Lower lobe of right lung (tissue), 2 donors: Measurements from ENCODE around the gene CACNA1H. TPM values are rescaled to one million over a fixed set of nuclear protein-coding genes. Genes with fewer than 3 reads are reported as not detected.

ENCODE experiments used
- ATAC-seq, 2 donors: fragments of 200-7000 bp; cut with Tn5 transposase; one replicate each; pipeline ENCODE4 v1.9.1; 2020 to 2022; ENCODE audit warnings: mild to moderate bottlenecking in 2 of 2, moderate library complexity in 2 of 2
- DNase-seq: peaks from one replicate; pipeline ENCODE4 v3.0.0-alpha.2; 2020
- H3K27ac ChIP-seq: fragments of 200-600 bp; one replicate; pipeline ENCODE4 v1.8.0; 2022
- H3K27me3 ChIP-seq: fragments of 200-600 bp; one replicate; pipeline ENCODE4 v1.8.0; 2022; ENCODE audit warnings: low read depth
- H3K36me3 ChIP-seq: fragments of 200-600 bp; one replicate; pipeline ENCODE4 v1.8.0; 2022; ENCODE audit warnings: mild to moderate bottlenecking
- H3K4me1 ChIP-seq: fragments of 200-600 bp; one replicate; pipeline ENCODE4 v1.8.0; 2022
- H3K4me3 ChIP-seq: fragments of 200-600 bp; one replicate; pipeline ENCODE4 v1.8.0; 2022; ENCODE audit warnings: mild to moderate bottlenecking
- H3K9me3 ChIP-seq: fragments of 200-600 bp; one replicate; pipeline ENCODE4 v1.8.0; 2022
- intact Hi-C: fragments of 100-400 bp; cut with DNase I; formaldehyde crosslinking; loops from one replicate; pipeline ENCODE4 v1.11.0; 2022
- total RNA-seq: library from RNA; stranded (reverse); fragmentation: NEBNext Ultra II Directional; extraction: Animal tissue kit (Norgen Biotek cat#: 25700); gene quantifications from one replicate; pipeline ENCODE4 v1.2.1, GENCODE V29; 2021
- TF ChIP-seq, protein P1 (sequence below): fragments of 200-600 bp; IDR thresholded peaks from one replicate; pipeline ENCODE4 v1.8.0; 2022; ENCODE audit warnings: antibody characterized with exemption, mild to moderate bottlenecking
- donor health status: DM: no; HTN: yes; CAD: no; lungs with severe emphysema.

CACNA1H gene
- total RNA-seq, 1 donor from 2014 or later: 8.4 TPM

DNA sequence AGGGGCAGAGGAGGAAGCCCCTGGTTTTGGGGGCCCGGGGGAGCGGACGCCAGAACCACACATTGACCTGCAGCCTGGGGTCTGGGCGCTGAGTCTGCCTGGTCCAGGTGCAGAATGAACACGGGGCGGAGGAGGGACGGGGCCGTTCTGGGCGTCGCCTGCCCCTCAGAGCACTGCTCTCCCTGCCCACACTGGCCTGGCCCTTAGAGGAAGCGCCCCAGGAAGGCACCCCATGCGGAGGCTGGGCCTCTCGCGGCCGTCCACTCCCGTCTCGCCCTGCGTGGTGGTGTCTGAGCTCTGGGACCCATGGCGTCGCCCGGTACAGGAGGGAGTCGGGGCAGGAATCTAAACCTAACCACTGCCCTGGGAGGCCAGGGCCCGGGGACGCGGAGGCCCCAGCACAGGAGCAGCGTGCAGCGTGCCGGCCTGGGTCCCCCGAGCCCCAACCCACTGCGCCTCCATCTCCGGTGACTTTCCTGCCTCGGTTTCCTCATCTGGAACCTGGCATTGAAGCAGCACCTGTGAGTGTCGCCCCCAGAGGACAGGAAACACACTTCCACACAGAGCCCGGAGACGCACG lies 107.3 kb downstream of the CACNA1H start:
- intact Hi-C loops: no loop called here
- Histone ChIP-seq H3K4me3 (no peak overlapping the region), H3K36me3 (no peaks in the 10 kb centered on the region), H3K4me1 (no peaks in the 10 kb centered on the region), H3K27me3 (peaks cover 62% of the 10 kb centered on the region), H3K27ac (no peak overlapping the region), H3K9me3 (no peaks in the 10 kb centered on the region)
- no peak for ATAC-seq
- TF ChIP-seq, protein P1, sequence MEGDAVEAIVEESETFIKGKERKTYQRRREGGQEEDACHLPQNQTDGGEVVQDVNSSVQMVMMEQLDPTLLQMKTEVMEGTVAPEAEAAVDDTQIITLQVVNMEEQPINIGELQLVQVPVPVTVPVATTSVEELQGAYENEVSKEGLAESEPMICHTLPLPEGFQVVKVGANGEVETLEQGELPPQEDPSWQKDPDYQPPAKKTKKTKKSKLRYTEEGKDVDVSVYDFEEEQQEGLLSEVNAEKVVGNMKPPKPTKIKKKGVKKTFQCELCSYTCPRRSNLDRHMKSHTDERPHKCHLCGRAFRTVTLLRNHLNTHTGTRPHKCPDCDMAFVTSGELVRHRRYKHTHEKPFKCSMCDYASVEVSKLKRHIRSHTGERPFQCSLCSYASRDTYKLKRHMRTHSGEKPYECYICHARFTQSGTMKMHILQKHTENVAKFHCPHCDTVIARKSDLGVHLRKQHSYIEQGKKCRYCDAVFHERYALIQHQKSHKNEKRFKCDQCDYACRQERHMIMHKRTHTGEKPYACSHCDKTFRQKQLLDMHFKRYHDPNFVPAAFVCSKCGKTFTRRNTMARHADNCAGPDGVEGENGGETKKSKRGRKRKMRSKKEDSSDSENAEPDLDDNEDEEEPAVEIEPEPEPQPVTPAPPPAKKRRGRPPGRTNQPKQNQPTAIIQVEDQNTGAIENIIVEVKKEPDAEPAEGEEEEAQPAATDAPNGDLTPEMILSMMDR: no peak
- DNase-seq: no peak

DNA sequence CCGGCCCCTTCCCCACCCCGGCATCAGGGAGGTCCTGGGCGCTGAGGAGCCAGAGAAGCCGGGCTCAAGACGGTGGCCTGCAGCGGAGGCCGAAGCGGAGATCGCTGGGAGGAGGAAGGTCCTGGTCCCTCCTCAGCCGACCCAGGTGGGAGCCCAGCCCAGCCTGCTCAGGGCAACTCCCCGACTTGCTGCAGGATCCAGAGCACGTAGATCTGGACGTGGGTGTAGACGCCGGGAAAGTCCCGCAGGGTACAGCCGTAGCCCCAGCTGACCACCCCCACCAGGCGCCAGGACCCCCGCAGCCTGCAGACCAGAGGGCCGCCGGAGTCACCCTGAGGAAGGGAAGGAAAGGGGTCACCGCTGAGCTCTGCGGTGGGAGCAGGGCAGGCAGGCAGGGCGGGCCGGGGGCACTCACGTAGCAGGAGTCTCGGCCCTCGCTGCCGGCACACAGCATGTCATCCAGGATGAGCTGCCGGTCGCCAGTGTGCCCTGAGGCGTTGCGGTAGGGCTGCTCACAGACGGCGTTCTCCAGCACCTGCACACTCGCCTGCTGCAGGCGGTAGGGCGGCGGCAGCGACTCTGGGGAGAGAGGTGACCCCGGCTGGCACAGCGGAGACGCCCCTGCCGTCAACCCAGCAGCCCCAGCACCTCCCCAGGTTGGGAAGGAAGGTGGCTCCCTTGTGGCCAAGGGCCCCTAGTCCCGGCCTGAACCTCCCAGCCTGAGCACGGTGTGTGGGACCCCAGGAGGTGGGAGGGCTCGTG lies 108.4 kb downstream of the CACNA1H start:
- intact Hi-C loops: no loop called here
- Histone ChIP-seq H3K36me3 (no peaks in the 10 kb centered on the region), H3K4me1 (no peaks in the 10 kb centered on the region), H3K27me3 (peaks cover 62% of the 10 kb centered on the region), H3K4me3 (no peak overlapping the region), H3K9me3 (no peaks in the 10 kb centered on the region), H3K27ac (no peak overlapping the region)
- ATAC-seq (no peak), DNase-seq (no peak)
- TF ChIP-seq, protein P1: no peak

DNA sequence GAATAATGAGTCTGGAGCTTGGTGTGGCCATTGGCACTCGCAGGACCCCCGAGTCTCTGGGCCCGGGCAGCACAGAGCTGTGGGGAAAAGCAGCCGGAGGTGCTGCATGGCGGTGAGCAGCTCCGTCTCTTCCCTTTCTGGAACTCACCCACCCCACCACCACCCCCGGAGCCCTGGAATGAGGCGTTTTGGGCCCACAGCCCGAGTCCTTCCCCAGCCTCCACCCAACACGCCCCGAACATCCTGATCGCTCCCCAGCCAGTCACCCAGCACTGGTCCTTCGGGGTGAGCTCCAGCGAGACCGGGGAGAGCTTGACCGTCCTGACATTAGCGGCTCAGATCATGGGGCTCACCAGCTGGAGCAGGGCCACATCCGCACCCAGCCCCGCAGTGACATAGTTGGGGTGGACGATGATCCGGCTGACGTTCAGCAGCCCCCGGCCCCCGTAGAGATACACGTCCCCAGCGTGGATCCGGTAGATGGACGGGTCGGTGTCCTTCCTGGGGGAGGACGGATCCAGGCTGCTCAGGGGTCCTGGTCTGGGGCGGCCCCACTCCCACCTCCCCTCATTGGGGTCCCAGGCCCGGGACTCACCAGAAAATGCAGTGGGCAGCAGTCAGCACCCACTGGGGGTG lies 109.4 kb downstream of the CACNA1H start:
- H3K36me3 ChIP-seq: no peaks in the 10 kb centered on the region
- intact Hi-C loops: no loop called here
- peaks cover 58% of the 10 kb centered on the region for H3K27me3 ChIP-seq
- H3K4me3 ChIP-seq: no peak overlapping the region
- DNase-seq (no peak), ATAC-seq (no peak)
- H3K4me1 ChIP-seq: no peaks in the 10 kb centered on the region
- TF ChIP-seq, protein P1: no peak
- no peaks in the 10 kb centered on the region for H3K9me3 ChIP-seq
- no peak overlapping the region for H3K27ac ChIP-seq

DNA sequence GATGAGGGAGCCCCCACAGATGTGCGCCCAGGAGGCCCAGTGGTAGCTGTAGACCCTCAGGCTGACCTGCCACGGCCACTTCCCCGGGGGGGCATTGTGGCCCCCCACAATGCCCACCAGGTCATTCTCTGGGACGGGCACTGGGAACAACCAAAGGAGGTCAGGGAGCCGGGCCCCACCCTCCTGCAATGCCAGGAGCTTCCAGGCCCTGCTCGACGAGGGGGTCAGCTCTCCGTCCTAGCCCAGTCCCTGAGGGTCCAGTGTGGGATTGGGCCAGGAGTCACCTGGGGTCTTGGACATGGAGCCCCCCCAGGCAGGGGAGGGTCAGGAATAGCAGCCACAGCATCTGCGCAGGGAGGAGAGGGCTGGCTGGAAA lies 109.9 kb downstream of the CACNA1H start:
- H3K4me1 ChIP-seq: no peaks in the 10 kb centered on the region
- ATAC-seq (no peak), DNase-seq (no peak)
- no peak overlapping the region for H3K4me3 ChIP-seq
- no peaks in the 10 kb centered on the region for H3K9me3 ChIP-seq
- H3K36me3 ChIP-seq: no peaks in the 10 kb centered on the region
- intact Hi-C loops: no loop called here
- peaks cover 53% of the 10 kb centered on the region for H3K27me3 ChIP-seq
- no peak overlapping the region for H3K27ac ChIP-seq
- TF ChIP-seq, protein P1: no peak

DNA sequence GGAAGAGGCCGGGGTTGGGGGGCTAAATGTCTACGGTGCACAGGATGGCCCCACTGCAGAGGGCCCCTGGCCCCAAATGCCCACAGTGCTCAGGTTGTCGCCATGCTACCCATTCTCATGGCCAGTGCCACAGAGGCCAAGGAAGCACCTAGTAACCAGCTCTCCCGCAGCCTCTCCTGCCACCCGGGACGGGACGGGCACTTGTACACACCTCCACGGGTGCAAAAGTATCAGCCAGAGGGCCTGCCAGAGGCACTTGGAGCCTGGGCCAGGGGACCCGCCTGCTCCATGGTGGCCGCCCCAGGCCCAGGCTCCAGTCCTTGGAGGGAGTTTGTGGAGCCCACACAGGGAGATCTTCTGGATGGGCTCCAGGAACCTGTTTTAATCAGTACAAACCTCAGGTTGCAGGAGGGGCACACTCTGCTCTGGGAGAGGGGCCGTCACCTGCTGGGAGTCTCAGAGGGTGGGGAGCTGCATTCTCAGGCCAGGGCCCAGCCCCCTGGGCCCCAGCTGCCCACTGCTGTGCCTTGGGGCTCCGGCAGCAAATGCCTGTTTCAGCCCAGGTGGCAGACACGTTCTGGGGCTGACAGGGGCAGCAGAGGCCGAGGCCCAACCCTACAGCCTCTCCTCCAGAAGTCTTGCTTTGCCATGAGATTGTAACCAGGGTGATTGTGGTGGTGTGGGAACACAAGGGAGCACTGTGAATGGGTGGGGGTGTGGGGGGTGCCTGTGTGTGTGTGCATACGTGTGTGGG lies 110.9 kb downstream of the CACNA1H start:
- peaks cover 53% of the 10 kb centered on the region for H3K27me3 ChIP-seq

More for the DNA sequence above, 110.9 kb downstream of the CACNA1H start:
- H3K4me3 ChIP-seq: no peak overlapping the region
- DNase-seq: no peak
- intact Hi-C loops: no loop called here
- H3K36me3 ChIP-seq: no peaks in the 10 kb centered on the region
- H3K9me3 ChIP-seq: no peaks in the 10 kb centered on the region
- no peak overlapping the region for H3K27ac ChIP-seq
- TF ChIP-seq, protein P1: no peak
- no peak for ATAC-seq
- H3K4me1 ChIP-seq: no peaks in the 10 kb centered on the region
